Activated CD4-positive, CD25-positive, alpha-beta regulatory T cell treated with anti-CD3 and anti-CD28 coated beads, Interleukin-2, amount 50 U/mL, for 72 hours (primary cell): ENCODE data around the gene NPAS3.

Experiments
- DNase-seq: peaks from one replicate; pipeline ENCODE4 v3.0.0; 2021

The NPAS3 gene

DNA sequence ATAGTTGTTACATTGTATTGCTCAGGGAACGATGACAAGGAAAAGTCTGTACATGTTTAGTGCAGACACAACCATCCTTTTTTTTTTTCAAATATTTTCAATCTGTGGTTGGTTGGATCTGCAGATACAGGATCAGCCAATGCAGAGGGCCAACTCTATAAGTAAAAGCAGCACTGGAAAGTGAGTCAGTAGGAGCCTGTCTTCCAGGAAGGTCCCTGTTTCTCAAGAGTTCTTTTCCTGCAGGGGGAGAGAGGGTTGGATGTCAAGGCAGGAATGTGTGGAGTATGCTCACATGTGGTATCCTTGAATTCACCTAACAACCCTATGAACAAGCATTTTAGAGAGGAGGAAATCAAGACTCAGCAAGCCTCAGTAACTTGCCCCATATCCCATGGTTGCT lies 409.1 kb downstream of the NPAS3 start:
- DNase-seq = no peak

- DNase-seq = no peak
These were observed 409.8 kb downstream of the NPAS3 start for GRCh38 chr14:33348510-33348909.

DNA sequence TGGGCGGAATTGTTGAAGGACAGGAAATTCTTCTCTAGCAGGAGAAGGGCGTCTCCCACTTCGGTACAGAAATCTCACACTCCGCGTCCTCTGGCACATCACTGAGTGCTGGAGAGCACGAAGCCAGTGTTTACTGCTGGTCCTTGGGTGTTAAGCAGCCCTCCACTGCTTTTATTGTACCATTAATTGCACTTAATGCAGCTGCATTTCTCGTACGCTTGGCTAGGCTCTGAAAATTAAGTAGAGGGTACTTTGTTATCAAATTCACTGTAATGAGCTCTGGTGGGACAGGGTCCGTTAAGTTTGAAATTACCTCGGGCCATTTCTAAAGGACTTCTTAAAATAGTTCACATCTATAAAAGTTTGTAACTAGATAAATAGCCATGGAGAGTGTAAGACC lies 411.2 kb downstream of the NPAS3 start:
- no peak for DNase-seq

DNA sequence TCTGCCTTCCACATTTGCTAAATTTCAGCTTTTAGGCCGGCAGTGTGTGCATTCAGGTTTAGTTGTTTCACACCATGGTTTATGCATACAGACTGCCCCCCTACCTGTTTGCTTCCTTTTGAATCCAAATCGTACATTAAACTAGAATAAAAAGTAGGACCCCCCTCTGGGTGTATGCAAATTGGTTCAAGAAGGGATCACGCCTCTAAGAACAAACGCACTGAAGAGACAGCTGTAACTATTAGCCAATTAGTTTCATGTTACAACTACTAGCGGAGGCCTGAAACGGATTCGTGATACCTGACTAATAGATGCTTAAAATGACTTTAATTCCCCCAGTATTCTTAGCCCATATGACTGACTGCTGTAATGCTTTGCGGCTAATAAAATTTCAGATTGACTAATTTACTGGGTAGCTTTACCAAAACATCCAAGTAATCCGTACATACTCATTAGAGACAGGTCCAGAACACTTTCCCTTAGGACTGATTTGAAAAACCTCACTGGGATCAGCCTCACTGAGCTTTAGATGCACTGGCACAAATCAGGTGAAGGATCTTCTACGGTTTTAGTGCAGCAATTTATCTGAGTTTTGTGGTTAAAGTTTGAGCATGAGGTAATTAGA lies 411.8 kb downstream of the NPAS3 start:
- no peak for DNase-seq

DNA sequence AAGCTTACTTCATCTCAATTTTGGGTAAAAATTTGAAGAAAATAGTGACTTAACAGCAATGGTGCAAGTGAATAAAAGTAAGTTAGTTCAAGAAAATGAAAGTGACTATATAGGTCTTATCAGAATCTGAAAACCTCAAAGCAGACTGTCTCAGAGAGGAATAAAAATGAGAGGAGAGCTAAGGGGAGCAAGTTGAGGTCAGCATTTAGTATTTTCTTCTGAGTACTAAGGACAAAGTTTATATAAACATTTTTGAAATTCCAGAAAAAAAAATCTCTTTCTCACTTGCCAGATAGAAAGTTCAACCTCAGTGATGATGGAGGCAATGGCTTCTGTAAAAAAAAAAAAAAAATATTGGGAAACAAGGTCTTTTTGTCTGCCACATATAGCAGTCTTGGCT lies 414.1 kb downstream of the NPAS3 start:
- DNase-seq = no peak

GRCh38 chr14:33356181-33356580 lies 417.5 kb downstream of the NPAS3 start:
- DNase-seq = no peak

DNA sequence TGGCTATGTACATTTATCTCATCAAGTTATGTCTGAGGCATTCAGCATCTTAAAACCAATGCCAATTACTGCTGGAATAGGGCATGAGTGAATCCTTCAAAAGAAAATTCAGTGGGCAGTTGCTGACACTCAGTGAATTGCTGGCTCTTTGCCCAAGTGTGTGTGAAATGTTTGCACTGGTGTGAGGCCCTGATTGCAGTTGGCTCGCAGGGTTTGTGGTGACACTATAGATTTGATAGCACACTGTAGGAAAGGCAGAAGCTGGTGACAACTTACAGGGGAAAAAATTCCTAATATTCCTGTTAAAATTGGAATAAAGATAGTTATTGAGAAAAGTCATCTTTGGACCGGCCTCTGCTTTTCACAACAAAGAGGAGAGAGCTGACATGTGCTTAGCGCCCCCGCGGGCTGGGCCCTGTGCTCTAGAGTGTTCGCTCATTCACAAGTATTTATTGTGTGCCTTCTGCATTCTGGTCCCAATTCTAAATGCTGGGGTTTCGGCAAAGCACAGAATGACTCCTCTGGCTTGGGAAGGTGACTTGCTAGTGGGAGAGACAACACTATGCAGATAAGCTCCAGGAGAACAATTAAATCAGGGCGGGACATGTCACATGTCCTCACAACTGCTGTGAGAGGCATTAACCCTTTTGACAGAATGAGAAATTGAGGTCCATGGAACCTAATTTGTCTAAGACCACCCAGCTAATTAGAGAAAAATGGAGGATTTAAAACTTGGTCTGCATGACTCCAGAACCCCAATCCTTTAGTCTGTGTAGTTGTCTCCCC lies 418.7 kb downstream of the NPAS3 start:
- no peak for DNase-seq

GRCh38 chr14:33359288-33359881 lies 420.7 kb downstream of the NPAS3 start:
- no peak for DNase-seq

- DNase-seq = no peak
These were observed 424.3 kb downstream of the NPAS3 start for GRCh38 chr14:33362934-33363333.

DNA sequence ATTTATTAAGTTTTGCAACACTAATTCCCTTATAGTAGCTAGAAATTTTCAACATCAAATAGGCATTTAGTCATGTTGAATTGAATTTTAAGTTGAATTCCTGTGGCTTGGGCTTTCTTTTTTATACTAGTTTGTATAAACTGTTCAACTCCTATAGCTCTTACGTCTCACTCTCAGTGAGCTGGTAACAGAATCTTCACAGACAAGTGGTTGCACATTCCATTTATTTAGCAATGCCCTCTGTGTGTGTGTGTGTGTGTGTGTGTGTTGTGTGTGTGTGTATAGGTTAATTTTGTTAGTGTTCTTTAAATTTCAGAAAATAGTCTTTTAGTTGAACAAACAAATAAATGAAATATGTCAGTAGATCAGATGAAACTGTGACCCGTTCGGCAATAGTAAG lies 425.0 kb downstream of the NPAS3 start:
- DNase-seq = no peak

GRCh38 chr14:33364466-33364865 lies 425.8 kb downstream of the NPAS3 start:
- no peak for DNase-seq

DNA sequence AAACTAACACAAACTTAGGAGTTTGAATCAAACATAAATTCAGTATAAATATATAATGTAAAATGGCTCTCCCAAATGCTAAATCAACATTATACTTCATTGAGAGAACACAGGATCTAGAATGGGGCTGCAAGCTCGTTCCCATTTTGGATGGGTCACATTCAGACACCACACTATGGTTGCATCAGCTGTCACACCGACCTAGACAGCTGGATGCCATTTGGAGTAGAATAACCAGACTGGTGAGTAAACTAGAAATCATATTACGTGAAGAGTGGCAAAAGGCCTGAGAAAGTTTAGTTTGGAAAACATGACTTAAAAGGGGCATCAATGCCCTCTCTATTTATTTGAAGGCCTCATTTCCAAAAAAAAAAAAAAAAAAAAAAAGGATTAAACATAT lies 430.4 kb downstream of the NPAS3 start:
- DNase-seq = no peak

GRCh38 chr14:33369972-33370371 lies 431.3 kb downstream of the NPAS3 start:
- DNase-seq = no peak

DNA sequence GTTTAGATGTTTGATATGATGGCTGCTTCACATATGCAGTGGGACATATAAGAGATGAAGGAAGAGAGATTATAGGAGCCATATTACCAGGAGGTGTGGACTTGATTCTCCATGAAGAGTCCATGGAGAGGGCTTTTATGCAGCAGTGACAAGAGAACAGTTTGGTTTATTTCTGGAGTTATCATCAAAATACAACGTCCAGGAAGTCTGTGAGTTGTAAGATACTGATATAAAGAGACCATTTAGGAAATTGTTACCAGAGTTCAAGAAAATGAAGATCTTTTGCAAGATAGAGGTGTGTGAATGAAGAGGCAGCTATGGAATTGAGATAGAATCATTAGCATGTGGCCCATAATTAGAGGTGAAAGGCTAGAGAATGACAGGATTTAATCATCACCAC lies 431.7 kb downstream of the NPAS3 start:
- DNase-seq = no peak

- no peak for DNase-seq
These were observed 436.5 kb downstream of the NPAS3 start for GRCh38 chr14:33375196-33375595.

GRCh38 chr14:33375786-33376185 lies 437.1 kb downstream of the NPAS3 start:
- DNase-seq = no peak

DNA sequence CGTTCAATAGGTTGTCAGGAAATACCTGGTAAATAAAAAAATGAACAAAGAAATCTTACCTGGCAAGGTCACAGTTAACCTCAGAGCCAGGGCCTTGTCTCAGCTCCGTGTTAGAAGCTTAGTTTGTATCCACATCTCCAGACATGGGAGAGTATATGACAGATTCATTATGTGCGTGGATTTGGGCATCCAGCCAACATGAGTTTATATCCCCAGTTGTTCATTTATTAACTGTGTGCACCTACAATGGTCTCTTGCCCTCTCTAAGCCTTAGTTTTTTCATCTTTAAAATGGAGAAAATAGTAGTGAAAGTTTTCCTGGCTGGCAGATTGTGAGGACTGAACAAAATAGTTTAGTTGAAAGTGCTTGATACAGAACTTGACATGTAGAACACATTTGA lies 437.8 kb downstream of the NPAS3 start:
- DNase-seq = no peak

DNA sequence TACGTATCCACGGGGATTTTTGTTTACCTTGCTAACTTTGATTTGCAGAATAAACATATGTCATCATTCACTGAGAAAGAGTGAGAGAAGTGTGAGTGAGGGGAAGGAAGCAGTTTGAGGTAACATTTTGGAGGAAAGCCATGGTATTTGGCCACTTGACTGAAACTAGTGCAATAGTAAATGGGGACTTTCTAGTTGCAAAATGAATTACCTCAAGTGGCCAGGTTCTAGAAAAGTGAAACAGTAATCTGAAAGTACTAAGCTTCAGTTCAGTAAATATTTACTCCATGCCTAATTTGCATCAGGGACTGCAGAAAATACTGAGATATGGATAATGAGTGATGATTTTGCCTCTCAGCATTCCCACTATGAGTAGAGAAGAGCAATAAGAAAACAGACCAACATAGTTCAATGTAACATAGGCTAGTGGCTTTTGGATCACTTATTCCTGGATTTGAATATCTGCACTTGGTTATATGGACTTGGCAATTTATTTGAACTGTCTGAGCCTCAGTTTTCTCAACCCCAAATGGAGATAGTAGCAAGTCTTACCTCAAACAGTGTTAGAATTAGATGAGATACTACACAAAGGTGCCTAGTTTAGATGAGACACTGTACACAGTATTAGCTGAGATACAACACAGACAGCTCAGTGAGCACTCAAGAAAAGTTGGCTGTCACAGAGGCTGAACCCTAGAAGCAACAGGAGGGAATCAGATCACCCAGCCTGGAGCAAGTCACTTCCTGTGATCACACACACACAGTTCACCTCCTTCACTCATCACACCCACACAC lies 439.1 kb downstream of the NPAS3 start:
- DNase-seq = no peak

- no peak for DNase-seq
These were observed 443.0 kb downstream of the NPAS3 start for GRCh38 chr14:33381717-33382116.

- no peak for DNase-seq
These were observed 447.5 kb downstream of the NPAS3 start for GRCh38 chr14:33386140-33386539.

DNA sequence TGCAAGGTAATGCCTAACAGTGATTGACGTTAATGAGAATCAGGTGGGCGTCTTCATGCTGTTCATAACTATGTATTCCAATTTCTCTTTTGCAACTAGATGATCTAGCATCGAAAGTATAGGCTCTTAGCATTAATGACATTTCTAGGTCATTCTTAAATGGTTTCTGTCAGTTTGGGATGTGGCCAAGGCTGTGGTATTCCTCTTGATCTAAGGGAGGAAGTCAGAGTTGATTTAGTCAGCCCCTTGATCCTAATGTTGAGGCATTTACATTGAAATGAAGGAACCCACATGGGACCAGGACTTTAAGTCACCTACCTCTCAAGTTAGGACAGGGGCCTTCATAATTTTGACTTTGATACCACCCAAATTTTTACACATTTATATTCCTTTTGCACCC lies 448.1 kb downstream of the NPAS3 start:
- no peak for DNase-seq

- no peak for DNase-seq
These were observed 451.7 kb downstream of the NPAS3 start for GRCh38 chr14:33390335-33390734.

DNA sequence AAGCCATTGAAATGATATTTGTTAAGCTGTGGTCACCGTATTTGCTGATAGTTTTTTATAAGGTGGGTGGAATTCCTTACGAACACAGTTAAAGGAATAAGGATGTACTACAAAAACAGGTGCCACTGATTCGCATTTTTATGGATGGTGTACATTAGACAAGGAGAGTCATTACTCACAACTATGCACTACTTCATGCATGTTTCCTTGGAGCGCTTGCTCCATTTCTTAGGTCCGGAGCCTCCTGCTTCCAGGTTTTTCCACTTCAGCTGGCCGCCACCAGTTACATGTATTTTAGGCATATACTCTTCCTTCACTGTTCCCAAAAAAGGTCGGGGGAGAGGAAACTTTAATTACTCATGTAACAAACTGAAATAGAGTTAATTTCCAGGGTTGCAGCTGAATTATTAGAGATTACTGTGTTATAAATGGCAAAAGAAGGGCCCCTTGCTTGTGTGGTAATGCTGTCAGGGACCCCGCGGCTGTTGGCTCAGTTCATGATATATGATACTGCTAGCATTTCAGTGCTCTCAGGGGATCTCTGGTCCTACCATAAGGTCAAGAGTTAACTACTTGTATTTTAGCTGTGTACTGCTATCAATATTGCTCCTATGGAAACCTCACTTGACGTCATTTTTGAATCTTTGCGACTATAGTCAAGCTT lies 454.7 kb downstream of the NPAS3 start:
- no peak for DNase-seq
